Astrocyte (in vitro differentiated cells and primary cell): ENCODE measurements around the gene RNF212. TPM values are rescaled to one million over a fixed set of nuclear protein-coding genes. Genes with fewer than 3 reads are reported as not detected.

Source experiments
- DNase-seq: peaks from one replicate; pipeline ENCODE4 v3.0.0-alpha.2; 2010; ENCODE audit warnings: low read depth
- FAIRE-seq: peaks from 2 replicates; lab custom pipeline; 2011; peaks lifted over from hg19 to GRCh38; lab: Jason Lieb, UNC
- H2AFZ ChIP-seq: 2 replicates; pipeline ENCODE4 v1.6.0; 2012; ENCODE audit warnings: low read depth, low read length, inconsistent platforms
- H3K27ac ChIP-seq: 2 replicates; pipeline ENCODE4 v1.5.1; 2011; ENCODE audit warnings: low read depth, low read length, inconsistent platforms
- H3K27me3 ChIP-seq: 2 replicates; pipeline ENCODE4 v1.6.0; 2011; ENCODE audit warnings: low read length, inconsistent platforms; ENCODE audit not compliant: insufficient read depth
- H3K36me3 ChIP-seq: 2 replicates; pipeline ENCODE4 v1.5.1; 2011; ENCODE audit warnings: low read length, inconsistent platforms; ENCODE audit not compliant: insufficient read depth
- H3K4me1 ChIP-seq: 2 replicates; pipeline ENCODE4 v1.5.1; 2011; ENCODE audit warnings: low read length, inconsistent platforms; ENCODE audit not compliant: insufficient read depth
- H3K4me2 ChIP-seq: 2 replicates; pipeline ENCODE4 v1.6.0; 2012; ENCODE audit warnings: low read length, inconsistent platforms
- H3K4me3 ChIP-seq: 2 replicates; pipeline ENCODE4 v1.5.1; 2011; ENCODE audit warnings: low read depth, mild to moderate bottlenecking, low read length, inconsistent platforms; ENCODE audit not compliant: insufficient read depth
- H3K79me2 ChIP-seq: 2 replicates; pipeline ENCODE4 v1.6.0; 2012; ENCODE audit warnings: mild to moderate bottlenecking, low read length, inconsistent platforms; ENCODE audit not compliant: insufficient read depth
- H3K9ac ChIP-seq: 2 replicates; pipeline ENCODE4 v1.6.0; 2012; ENCODE audit warnings: mild to moderate bottlenecking, low read length, inconsistent platforms
- H3K9me3 ChIP-seq: 2 replicates; pipeline ENCODE4 v1.5.1; 2012; ENCODE audit warnings: low read depth, mild to moderate bottlenecking, low read length, inconsistent platforms; ENCODE audit not compliant: insufficient read depth
- H4K20me1 ChIP-seq: 2 replicates; pipeline ENCODE4 v1.6.0; 2012; ENCODE audit warnings: low read length, inconsistent platforms; ENCODE audit not compliant: insufficient read depth
- H3K27ac Mint-ChIP-seq: one replicate; pipeline ENCODE4 v1.8.0; 2021; ENCODE audit warnings: mild to moderate bottlenecking, mixed read lengths; ENCODE audit not compliant: unreplicated experiment
- H3K27me3 Mint-ChIP-seq: one replicate; pipeline ENCODE4 v1.8.0; 2021; ENCODE audit warnings: low read depth, mixed read lengths; ENCODE audit not compliant: unreplicated experiment
- H3K36me3 Mint-ChIP-seq: one replicate; pipeline ENCODE4 v1.8.0; 2021; ENCODE audit warnings: low read depth, mixed read lengths; ENCODE audit not compliant: unreplicated experiment
- H3K4me1 Mint-ChIP-seq: one replicate; pipeline ENCODE4 v1.8.0; 2021; ENCODE audit warnings: low read depth, mixed read lengths; ENCODE audit not compliant: unreplicated experiment
- H3K4me3 Mint-ChIP-seq: one replicate; pipeline ENCODE4 v1.8.0; 2021; ENCODE audit warnings: mild to moderate bottlenecking, moderate library complexity, mixed read lengths; ENCODE audit not compliant: unreplicated experiment
- H3K9me3 Mint-ChIP-seq: one replicate; pipeline ENCODE4 v1.8.0; 2021; ENCODE audit warnings: mild to moderate bottlenecking, mixed read lengths; ENCODE audit not compliant: unreplicated experiment
- CTCF ChIP-seq: IDR thresholded peaks from 2 replicates; pipeline ENCODE4 v1.5.1; 2011; ENCODE audit warnings: low read depth, mild to moderate bottlenecking, inconsistent platforms, low read length, moderate library complexity; ENCODE audit not compliant: insufficient read depth
- EZH2 ChIP-seq: IDR thresholded peaks from 2 replicates; pipeline ENCODE4 v1.6.1; 2012; ENCODE audit warnings: mild to moderate bottlenecking, low read length, inconsistent platforms; ENCODE audit not compliant: insufficient read depth
- total RNA-seq: library from RNA; stranded (reverse); gene quantifications from 2 replicates; pipeline ENCODE4 v1.2.1, GENCODE V29; 2021

RNF212 gene
- total RNA-seq, 1 donor from 2014 or later, result 2.2 TPM

GRCh38 chr4:1097553-1097952, 15.8 kb downstream of the RNF212 start:
- H3K9me3 ChIP-seq, result no peaks in the 10 kb centered on the region
- H4K20me1 ChIP-seq, result no peaks in the 10 kb centered on the region
- H3K36me3 ChIP-seq, result no peaks in the 10 kb centered on the region
- no peak overlapping the region for H3K9ac ChIP-seq
- H3K4me3 ChIP-seq, result no peak overlapping the region
- DNase-seq (no peak), FAIRE-seq (no peak)
- H3K4me1 ChIP-seq, result no peaks in the 10 kb centered on the region
- Mint-ChIP-seq H3K36me3 (peaks cover 4% of the 10 kb centered on the region), H3K9me3 (no peaks in the 10 kb centered on the region), H3K4me1 (no peaks in the 10 kb centered on the region), H3K27ac (no peak overlapping the region), H3K4me3 (no peak overlapping the region), H3K27me3 (peaks cover 19% of the 10 kb centered on the region)
- H2AFZ ChIP-seq, result no peak overlapping the region
- H3K27me3 ChIP-seq, result no peaks in the 10 kb centered on the region
- H3K79me2 ChIP-seq, result no peaks in the 10 kb centered on the region
- H3K27ac ChIP-seq, result no peak overlapping the region
- H3K4me2 ChIP-seq, result no peak overlapping the region
- TF ChIP-seq EZH2, result no peak
- no peak for TF ChIP-seq CTCF

- H3K27me3 ChIP-seq, result no peaks in the 10 kb centered on the region
- no peak for TF ChIP-seq EZH2
- no peak for TF ChIP-seq CTCF
- no peaks in the 10 kb centered on the region for H3K36me3 ChIP-seq
- no peak overlapping the region for H3K27ac ChIP-seq
- no peak overlapping the region for H3K9ac ChIP-seq
- H3K27ac Mint-ChIP-seq, result no peak overlapping the region
- no peak overlapping the region for H3K4me3 Mint-ChIP-seq
- no peak overlapping the region for H3K4me2 ChIP-seq
- no peak overlapping the region for H2AFZ ChIP-seq
- H3K9me3 ChIP-seq, result no peaks in the 10 kb centered on the region
- no peak for DNase-seq
- no peaks in the 10 kb centered on the region for H3K4me1 ChIP-seq
- no peaks in the 10 kb centered on the region for H3K4me1 Mint-ChIP-seq
- no peak for FAIRE-seq
- H3K4me3 ChIP-seq, result no peak overlapping the region
- no peaks in the 10 kb centered on the region for H3K79me2 ChIP-seq
- peaks cover 4% of the 10 kb centered on the region for H3K36me3 Mint-ChIP-seq
- H3K9me3 Mint-ChIP-seq, result no peaks in the 10 kb centered on the region
- H4K20me1 ChIP-seq, result no peaks in the 10 kb centered on the region
- peaks cover 23% of the 10 kb centered on the region for H3K27me3 Mint-ChIP-seq
These were observed 16.5 kb downstream of the RNF212 start for GRCh38 chr4:1096841-1097240.

- no peak for TF ChIP-seq CTCF
- TF ChIP-seq EZH2, result no peak
- H3K4me3 ChIP-seq, result no peak overlapping the region
- no peaks in the 10 kb centered on the region for H3K4me1 ChIP-seq
- no peaks in the 10 kb centered on the region for H3K9me3 ChIP-seq
- DNase-seq (no peak), FAIRE-seq (no peak)
- no peak overlapping the region for H3K9ac ChIP-seq
- Mint-ChIP-seq H3K4me3 (no peak overlapping the region), H3K27me3 (peaks cover 21% of the 10 kb centered on the region), H3K36me3 (peaks cover 2% of the 10 kb centered on the region), H3K4me1 (no peaks in the 10 kb centered on the region), H3K27ac (no peak overlapping the region), H3K9me3 (peaks cover 7% of the 10 kb centered on the region)
- no peaks in the 10 kb centered on the region for H3K36me3 ChIP-seq
- no peaks in the 10 kb centered on the region for H4K20me1 ChIP-seq
- H3K27ac ChIP-seq, result no peak overlapping the region
- no peaks in the 10 kb centered on the region for H3K27me3 ChIP-seq
- H3K4me2 ChIP-seq, result no peak overlapping the region
- H3K79me2 ChIP-seq, result no peaks in the 10 kb centered on the region
- H2AFZ ChIP-seq, result no peak overlapping the region
These were observed 19.1 kb downstream of the RNF212 start for GRCh38 chr4:1094336-1094690.
